HG03135 (cell line): ENCODE results near the gene TECTB.

ENCODE experiments used
- ATAC-seq: cut with Tn5 transposase; IDR thresholded peaks from one replicate; pipeline ENCODE4 v1.9.1; 2021; ENCODE audit warnings: mild to moderate bottlenecking, moderate library complexity; ENCODE audit not compliant: unreplicated experiment

Gene TECTB

DNA sequence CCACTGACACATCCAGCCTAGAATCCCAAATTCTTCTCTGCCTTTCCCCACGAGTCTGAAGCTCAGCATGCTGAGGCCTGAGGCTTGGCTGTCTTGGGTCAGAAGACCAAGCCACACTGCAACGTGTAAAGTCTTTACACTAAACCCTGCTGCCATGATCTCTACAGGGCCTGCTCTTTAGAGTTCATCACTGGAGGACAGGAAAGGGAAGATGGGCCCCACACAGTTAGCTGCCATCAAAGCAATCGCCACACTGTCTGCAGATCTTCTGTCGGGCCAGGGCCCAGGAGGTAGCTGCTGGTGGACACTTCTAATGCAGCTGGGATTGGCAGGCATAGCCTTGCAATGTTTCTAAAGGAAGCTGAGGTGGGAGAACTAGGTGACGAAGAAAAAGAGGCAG, 8.4 kb upstream of the TECTB start:
- no peak for ATAC-seq

DNA sequence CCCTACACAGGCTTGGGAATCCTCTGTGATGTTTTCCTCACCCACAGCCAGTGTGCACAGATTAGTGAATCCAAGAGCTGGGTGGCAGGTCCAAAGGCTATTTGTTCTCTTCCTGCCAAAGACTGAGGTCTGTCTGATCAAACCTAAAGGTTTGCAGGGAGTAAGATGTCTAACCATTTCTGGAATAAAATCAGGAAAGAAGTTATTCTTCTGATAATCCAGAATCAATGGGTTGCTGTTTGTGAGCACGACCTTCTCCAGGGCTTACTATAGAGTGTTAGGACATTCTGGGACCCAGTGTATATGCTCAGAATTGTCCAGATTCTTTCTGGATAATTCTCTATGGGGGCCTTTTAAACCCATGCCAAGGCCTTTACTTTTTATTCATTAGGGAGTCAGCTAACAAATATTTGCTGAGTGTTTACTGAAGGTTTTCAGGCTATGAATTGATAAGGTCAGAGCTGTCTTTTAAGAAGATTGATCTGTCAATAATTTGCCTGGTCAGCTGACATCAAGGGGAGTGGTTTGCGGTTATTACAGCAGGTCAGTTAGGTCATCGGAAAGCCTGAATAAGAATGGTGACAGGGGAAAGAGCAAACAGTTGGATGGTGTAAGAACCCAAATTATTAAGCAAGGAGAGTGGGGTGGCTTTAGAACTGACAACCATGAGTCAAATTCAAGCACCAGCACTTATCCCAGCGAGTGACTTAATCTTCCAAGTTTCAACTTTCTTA, 7.5 kb upstream of the TECTB start:
- no peak for ATAC-seq

DNA sequence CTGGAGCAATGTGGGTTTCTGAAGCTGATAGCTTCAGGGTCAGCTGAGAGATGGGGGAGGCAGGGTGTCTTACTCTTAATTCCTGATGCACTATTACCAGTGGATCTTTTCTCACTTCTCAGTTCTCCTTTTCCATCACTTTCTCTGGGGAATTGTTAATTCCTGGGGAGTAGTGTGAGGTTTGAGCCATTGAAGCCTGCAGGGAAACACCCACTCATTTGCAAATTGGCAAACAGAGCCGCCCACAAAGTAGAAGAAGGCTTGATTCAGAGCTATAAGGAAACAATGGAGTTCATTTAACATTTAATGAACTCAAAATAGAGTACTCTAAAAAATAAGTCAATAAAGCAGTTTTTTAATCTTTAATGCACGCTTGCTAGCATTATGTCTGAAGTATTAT, 4.3 kb upstream of the TECTB start:
- no peak for ATAC-seq

DNA sequence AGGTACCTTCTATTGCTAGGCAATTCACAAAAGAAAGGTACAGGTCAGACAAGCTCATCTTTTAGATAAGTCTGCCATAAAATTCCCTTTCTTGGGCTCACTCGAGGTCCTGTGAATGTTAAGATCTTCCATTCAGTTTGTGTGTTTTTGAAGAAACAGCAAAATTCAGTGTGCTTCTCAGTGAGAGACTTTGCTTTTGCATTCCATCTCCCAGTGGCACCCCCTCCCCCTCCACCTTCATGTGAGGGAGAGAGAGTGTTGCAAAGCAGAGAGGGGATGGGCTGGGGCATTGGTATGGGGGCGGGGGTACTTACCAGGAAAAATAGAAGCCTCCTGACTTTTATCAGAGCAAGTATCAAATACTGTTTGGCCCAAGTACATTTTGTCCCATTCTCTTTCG, 3.8 kb upstream of the TECTB start:
- no peak for ATAC-seq

DNA sequence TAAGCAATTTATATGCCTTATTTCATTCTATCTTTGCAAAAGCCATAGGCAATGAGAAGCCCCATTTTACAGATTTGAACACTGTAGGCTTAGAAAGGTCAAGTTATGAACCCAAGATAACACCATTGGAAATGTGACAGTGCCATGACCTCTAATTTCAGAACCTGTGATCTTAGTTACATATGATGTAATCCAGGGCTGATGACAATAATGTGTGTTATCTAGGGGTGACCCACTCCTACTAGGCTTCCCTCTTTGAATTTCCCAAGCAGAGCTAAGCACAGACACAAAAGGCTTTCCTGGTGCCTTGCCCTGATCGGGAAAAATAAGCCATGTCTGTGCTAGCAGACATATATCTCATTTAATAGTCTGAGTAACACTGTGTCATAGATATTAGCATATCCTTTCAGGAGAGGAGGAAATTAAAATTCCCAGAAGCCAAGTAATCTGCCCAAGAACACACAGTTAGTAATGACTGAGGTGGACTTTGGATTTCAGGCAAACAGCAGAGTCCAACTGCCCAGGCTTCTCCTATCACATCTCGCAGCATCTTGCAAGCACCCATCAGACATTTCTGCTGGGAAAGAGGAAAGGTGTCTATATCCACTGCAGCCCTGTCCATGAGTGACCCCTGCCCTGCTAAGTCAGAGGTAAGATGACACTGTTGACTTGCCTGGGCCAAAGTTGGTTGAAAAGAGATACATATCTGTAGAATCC, 2.8 kb upstream of the TECTB start:
- no peak for ATAC-seq

DNA sequence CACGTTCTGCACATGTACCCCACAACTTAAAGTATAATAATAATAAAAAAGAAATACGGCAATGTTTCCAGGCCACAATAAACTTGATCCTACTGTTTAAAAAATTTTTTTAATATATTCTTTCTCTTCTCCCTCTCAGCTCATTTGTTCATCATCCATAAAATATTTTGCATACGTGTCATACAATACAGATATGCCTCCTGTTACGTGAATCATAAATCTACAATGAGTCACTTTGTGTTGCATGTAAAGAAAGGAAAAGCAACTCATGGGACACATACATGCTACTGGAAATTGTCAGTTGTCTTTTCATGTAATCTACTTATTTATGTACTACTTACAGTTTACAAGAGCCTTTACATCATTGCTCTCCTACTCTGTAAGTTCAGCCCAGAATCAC, 1.1 kb upstream of the TECTB start:
- no peak for ATAC-seq

DNA sequence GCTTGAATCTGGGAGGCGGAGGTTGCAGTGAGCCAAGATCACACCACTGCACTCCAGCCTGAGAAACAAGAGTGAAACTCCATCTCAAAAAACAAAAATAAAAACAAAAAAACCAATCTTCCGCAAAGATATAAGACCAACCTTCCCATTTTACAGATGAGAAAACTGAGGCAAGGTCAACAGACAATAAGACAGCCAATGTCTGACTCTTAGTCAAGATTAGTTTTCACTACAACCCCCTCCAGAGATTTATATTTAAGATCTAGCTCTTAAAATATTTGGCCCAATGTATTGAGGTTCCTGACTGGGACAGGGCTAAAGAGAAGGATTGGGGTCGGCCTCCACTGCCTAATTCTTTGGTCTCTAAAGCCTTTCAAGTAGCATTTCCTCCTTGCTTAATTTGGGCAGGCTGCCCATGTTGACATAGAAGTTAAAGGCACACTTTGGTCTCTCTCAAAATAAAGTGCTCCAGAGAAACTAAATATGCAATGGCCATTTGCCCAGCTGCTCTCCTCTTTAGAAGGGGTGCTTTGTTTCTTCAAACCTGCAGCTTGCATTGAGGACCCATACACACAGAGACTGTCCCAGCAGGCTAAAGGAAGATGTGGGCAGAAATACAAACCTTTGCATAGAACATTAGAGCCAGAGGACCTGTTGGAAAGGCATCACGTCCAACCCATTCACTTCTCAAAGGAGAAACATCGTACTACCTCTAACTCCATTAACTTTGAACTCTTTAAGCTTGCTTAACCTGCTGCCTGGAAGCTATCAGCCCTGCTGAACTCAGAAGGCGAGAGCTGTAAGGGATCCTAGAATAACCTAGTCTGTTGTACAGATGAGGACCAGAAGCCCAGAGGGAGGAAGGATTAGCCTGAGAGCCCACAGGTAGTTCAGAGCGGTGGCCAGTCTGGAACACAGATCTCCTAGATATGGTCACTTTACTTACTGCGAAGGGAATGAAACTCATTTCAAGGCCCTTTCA, 3.9 kb downstream of the TECTB start:
- no peak for ATAC-seq

DNA sequence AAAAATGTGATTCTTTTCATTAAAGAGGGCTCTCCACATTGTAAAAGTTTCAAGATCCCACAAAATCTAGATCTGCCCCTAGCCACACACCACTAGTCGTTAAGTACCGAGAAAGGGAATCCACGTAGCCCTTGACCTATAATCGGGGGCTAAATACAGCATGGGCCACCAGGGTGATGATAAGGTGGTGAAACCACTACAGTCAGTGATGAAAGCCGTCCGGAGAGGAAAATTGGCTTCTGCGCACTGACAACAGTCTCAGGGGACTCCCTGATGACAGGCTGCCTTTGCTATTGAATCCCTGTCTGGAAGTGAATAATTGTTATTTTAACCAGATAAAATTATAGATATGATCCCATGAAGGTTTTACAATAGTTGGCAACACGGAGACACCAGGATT, 4.6 kb downstream of the TECTB start:
- no peak for ATAC-seq

DNA sequence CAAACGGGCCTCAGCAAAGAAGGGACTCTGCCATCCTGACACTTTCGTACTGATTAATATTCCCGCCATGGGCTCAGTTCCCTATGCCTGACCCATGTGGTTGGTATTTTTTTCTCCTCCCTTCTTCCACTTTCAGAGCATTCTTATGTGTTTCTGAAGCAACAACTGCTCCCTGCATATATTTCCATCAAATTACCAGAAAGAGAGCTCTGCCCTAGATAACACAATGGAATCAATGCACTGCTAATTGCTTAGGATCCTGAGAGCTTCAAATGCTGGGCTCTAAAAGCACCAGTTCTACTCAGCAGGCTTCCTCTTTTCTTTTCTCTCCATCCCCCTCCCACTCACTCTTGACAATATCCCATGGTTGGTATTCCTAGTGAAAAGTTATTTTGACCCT, 5.3 kb downstream of the TECTB start:
- ATAC-seq, result no peak

DNA sequence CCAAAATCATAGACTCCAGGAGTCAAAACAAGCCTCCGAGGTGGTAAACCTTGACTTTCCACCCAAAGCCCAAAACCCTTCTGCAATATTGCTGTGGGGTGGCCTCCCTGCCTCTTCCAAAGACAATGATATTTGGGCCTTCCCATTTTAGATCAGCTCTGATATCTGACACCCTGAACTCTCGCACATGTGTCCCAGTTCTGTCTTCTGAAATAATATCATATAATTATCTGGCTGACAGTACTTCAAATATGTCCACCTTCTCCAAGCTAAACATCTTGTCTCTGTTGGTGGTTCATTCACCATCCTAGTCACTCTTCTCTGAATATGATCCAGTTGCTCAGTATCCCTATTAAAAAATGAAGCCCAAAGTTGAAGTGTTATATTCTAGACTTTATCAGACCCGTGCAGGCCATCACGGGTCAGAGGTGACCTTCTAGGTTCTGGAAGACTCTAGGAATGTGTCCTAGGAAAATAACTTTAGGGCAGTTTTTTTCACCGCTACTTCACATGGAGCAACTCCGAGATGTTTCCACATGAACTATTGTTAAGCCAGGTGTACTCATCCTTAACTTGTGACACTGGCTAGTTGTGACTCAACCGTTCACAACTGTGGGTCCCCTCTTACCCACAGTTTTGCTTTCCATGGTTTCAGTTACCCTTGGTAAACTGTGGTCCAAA, 6.3 kb downstream of the TECTB start:
- no peak for ATAC-seq

DNA sequence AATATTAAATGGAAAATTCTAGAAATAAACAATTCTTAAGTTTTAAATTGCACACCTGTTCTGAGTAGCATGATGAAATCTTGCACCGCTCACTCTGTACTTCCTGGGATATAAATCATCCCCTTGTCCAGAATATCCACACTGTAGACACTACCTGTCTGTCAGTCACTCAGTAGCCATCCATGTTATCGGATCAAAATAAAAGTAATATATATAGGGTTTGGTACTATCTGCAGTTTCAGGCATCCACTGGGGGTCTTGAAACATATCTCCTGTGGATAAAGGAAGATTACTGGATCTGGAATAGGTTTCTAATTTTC, 6.8 kb downstream of the TECTB start:
- no peak for ATAC-seq

DNA sequence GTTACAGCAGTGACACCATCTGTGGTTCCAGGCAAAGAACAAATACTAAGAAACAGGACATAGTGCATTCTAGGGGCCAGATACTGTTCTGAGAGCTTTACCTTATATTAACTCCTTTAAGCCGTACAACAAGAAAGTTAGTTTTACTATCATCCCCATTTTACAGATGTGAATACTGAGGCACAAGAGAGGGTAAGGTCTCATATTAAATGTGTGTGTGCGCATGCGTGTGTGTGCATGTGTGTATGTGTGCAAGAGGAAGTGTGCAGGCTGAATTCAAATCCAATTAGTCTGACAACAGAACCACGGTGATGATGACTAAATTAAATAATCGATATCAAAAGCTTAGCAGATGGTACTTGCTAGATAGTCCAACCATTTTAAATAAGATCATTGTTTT, 11.0 kb downstream of the TECTB start:
- ATAC-seq, result no peak

DNA sequence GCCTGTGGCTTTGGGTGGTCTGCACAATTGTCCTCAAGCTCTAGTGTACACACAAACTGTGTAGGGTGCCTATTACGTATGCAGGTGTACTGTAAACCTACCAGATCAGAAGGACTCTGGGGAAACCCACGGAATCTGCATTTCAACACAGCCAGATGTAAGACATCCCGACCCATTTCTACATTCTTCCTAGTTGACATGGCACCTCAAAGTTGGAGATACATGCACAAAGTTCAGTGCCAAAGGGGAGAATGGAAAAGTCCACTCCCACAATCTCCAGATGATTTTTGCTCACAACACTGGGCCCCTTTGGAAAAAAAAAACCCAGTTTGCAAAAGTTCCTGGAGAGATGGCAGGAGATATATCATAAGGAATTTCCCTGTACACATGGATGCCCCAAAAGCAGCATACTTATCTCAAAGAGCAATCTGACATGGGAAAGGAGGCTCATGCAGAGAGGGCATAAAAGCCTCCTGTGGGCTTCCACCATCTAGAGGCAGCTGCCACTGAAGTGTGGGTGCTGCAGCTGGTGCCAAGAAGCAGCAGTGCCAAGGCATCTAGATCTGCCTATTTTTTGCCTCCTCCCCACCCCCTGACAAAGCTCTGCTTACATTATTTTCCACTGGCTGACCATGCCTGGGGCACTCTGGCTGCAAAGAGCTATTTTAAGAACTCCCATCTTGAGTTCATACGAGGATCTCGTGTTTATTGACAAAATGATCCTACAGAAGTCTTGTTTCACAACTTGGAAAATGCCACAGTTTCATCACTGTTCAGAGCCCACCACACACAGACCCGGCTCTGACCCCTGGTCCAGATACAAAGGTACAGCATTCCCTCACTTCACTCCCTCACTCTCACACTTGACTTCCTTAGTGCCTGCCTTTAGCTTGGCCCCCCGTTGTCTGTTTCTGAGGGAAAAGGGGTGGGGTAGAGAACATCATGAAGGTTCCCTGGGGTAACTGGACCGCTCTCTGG, 12.9 kb downstream of the TECTB start:
- no peak for ATAC-seq

DNA sequence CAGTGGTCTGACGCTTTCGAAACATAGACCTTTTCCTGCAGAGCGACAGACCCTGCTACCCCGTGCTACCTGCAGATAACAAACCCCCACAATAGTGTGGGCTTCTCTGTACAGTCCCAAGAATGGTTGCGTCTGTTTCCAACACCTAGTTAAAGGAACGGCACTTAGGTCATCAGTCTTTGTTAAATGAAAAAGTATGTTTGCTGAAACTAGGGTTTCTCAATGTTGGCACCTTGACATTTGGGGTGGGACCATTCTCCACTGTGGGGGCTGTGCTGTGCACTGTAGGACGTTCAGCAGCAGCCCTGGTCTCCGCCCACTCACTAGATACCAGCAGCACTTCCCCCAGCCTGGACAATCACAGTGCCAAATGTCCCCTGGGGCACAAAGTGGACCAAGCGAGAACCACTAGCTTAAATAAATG, 13.7 kb downstream of the TECTB start:
- ATAC-seq, result no peak

DNA sequence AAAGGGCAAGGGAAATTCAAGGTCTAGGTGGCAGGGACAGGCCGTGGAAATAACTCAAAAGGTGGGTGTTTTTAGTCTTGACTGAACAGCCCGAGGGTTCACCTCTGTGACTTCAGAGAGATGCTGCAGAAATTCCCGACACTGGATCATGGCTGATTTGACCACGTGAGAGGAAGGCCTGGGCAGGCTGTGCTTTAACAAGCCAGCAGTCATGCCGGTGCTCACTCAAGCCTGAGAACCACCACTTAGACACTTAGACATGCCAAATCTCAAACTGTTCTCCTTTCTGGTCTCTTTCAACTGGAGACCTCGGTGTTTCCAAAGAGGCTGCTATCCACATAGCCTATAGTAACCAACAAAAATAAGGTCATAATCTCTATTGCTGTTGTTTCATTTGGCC, 15.4 kb downstream of the TECTB start:
- no peak for ATAC-seq

DNA sequence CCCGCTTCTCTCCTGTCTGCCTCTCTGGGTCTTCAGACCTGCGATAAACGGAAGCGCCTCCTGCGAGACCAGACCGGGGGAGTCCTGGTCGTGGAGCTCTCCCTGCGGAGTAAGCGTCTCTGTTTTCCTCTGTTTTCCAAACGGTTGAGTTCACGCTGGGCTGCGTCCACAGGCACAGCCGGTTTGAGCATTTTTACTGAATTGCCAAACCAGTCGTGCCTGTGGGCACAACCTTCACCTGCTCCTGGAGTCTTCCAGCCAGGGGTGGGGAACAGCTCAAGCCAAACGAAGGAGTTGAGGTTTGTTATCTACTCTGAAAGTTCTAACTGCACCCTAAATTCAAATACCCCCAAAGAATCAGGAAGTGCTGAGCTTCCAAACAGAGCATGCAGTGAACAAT, 16.3 kb downstream of the TECTB start:
- no peak for ATAC-seq

DNA sequence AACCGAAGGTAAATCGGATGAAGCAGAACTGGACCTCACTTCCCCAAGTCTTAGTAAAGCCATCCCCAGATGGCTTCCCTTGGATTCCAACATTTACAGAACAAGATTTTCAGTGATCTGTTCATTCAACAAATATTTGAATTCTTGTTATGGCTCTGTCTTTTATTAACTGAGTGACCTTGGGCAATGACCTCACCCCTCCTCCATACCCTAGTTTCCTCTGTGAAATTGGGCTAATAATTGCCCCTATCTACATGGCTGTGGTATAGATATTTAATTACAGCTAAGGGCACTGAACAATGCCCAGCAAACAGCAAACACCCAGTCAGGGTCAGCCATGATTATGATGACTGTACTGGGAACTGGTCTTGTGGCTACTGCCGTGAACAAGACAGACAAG, 19.1 kb downstream of the TECTB start:
- ATAC-seq, result no peak

DNA sequence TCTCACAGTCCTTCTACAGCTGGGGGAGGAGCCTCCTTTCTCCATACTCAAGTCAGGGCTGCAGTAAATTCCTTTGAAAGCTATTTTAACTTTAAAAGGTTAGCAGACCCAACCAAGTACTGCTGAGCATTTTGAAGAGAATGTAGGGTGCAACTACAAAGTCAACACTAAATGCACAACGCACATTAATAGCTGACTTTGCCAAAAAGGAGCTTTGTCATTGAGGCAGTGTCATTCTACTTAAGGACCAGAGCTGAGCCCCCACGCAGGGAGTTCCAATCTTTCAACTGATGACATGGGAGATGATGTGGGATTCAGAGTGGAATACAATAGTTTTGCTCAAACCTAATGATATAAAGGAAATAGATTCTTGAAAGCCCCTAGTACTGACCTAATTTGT, 20.3 kb downstream of the TECTB start:
- no peak for ATAC-seq

DNA sequence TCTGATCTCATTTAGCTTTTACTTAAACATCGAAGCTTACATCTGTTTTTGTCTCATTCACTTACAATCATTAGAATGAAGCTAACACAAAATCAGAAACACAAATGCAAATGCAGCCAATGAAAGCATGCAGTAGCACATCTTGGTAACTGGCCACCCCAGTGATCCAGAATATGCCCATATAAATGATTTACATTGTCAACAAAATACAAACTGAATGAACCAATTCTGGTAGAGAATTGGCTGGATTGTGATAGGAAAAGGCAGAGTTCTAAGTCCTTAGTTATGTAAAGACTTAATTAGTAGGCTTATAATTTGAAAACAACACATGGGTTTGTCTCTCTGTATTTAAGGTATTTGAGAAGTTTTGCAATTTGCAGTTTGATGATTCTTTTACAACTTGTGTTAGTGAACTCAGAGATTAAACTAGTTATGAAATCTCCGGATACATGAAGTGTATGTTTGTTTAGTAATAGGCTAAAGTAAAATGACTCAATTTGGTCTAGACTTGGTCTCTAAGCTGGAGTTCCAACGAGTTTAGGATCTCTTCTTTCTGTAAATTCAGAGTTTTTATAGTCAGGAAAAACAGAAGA, 21.2 kb downstream of the TECTB start:
- no peak for ATAC-seq
